HG03575 (cell line): ENCODE data around the gene B4GALT1.

ENCODE experiments used
- ATAC-seq: cut with Tn5 transposase; IDR thresholded peaks from one replicate; pipeline ENCODE4 v1.9.1; 2021; ENCODE audit not compliant: unreplicated experiment, insufficient number of reproducible peaks, low FRiP score; ENCODE audit errors: extremely low read depth

B4GALT1 gene

DNA sequence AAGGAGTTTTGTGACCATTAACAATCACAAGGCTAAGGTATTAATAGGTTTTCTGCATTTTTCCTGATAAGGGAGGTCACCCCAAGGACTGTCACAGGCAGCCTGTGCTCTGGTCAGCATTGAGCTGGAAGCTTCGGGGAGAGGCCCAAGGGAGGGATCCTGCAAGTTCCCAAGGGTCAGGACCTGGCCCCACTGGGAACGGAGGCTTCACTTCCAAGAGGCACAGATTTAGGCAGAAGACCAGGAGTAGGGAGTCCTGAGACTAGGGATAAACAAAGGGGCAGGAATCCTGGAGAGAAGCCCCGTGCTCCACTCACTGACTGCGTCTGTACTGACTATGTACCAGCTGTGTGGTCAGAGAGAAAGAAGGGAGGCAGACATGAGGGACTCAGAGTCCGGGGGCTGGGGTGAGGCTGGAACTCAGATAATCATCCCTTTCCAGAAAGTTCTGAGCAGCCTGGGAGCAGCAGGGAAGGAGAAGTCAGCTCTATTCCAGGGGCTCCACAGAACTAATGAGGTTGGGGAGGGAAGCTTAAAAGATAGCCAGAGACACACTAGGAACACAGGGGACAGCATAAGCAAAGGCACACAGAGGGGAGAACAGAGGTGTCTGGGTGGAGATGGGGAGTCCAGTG is 37.8 kb downstream of the B4GALT1 start:
- ATAC-seq = no peak

DNA sequence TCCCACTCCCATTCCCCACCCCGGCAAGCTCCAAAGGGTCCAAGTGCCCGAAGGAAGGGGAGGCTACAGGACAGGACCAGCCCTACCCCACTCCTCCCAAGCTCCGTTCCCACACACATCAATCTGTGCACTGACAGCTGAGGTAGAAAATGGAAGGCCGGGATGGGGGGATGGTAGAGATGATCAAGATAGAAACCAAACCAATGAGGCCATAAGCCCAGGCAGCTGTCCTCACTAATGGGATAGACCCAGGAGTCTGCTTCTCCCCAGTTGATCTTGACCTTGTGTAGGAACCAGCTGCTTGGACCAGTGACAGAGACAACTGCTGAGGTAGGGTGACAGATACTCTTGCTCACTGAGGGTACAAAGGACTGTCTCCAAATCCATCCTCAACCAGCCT is 38.6 kb downstream of the B4GALT1 start:
- ATAC-seq = no peak

GRCh38 chr9:33127881-33128280 is 39.3 kb downstream of the B4GALT1 start:
- no peak for ATAC-seq

- no peak for ATAC-seq
Measured at GRCh38 chr9:33125871-33126823, 41.0 kb downstream of the B4GALT1 start.

- ATAC-seq = no peak
Measured at GRCh38 chr9:33125461-33125860, 41.7 kb downstream of the B4GALT1 start.

- ATAC-seq = peak; percentile 70
Measured at GRCh38 chr9:33124751-33125381, 42.3 kb downstream of the B4GALT1 start.

GRCh38 chr9:33124046-33124445 is 43.1 kb downstream of the B4GALT1 start:
- ATAC-seq = no peak

DNA sequence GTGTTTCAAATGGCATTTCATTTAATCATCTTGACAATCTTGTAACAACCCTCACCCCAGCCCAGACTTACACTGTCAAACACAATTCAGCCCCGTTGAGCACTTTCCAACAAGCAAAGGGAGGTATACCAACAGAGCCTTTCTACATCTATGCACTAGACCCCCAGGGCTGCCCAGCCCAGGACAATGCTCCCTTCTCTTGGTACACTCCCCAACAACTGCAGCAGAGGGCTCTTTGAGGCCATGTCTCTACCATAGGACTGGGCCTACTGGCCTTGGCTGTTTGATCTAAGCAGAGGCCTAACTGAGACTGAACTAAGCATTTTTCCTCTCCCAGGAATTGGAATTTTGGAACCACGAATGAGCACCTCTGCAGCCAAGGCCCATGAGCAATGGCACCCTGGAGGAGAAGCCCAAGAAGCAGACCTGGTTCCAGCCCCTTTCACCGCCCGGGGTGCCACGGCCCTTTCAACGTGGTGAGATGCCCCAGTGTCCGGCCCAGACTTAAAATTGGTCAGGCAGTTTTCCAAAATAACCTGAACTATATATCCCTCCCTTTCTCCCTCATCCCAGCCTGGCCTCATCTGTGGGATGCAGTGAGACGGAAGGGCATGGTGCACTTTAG is 43.6 kb downstream of the B4GALT1 start:
- no peak for ATAC-seq

DNA sequence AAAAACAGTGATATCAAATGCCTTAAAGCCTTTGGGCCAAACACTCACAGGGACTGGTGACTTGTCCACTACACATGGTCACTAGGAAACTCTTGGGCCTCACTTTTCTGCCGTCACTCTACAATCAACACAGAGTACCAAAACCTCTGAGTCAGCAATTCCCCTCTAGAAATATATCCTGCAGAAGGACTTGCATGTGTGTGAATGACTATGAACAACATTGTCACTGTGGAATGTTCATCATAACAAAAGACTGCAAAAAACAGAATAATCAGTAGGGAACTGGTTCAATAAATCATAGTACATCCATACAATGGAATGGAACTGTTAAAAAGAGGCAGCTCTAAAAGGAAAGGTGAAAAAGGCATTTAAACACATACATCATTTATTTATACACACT is 46.5 kb downstream of the B4GALT1 start:
- no peak for ATAC-seq

DNA sequence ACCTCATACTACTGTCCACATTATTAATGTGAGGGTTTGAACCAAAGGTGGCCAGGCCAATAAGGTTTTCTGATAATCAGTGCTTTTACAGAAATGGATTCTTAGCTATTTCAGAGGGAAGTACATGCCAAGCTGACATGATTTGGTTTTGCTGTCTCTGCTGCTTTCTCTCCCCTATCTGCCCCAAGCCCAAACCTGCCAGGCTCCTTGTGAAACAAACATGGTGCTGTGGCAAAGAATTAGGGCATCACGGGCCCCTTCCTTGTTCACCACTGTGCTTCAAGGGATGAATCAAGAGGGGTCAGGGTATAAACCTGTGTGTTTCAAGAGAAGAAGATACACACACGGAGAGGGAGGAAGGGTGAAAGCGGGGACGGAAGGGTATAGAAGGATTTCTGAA is 49.3 kb downstream of the B4GALT1 start:
- no peak for ATAC-seq

- no peak for ATAC-seq
Measured at GRCh38 chr9:33117306-33117705, 49.8 kb downstream of the B4GALT1 start.

DNA sequence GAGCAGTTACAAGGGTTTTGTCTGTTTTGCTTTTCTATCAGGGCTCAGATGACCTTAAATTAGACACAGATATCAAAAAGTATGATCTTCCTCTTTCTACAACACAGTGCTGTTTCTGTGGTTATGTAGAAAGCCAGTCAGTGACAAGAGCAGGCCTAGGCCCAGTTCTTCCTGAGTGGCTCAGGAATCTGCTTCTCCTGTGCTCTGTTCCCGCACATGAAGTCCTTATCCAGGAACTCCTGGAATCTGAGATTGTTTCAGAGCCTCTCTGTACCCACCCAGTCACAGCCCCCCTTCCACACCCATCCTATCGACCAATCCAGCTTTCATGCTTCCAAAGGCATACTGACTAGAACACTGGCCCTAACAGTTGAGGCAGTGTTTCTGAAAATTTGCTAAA is 50.3 kb downstream of the B4GALT1 start:
- ATAC-seq = no peak

DNA sequence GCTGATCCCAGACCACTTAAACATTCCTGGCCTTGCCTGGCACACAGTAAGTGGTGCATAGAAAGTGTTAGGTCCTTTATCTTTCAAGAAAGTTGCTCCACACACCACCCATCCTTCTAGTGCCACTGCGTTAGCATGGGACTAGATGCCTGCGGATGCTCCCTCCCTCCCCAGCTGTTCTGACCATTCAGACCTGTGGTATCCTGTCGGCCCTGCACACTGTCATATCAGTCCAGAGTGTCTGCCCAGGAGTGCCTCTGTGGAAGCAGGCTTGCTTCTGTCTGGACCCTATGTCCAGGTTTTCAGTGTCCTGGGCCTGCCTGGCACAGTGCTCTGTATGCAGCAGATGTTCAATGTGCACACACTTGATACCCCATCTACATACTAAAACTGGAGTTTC is 52.4 kb downstream of the B4GALT1 start:
- ATAC-seq = no peak

DNA sequence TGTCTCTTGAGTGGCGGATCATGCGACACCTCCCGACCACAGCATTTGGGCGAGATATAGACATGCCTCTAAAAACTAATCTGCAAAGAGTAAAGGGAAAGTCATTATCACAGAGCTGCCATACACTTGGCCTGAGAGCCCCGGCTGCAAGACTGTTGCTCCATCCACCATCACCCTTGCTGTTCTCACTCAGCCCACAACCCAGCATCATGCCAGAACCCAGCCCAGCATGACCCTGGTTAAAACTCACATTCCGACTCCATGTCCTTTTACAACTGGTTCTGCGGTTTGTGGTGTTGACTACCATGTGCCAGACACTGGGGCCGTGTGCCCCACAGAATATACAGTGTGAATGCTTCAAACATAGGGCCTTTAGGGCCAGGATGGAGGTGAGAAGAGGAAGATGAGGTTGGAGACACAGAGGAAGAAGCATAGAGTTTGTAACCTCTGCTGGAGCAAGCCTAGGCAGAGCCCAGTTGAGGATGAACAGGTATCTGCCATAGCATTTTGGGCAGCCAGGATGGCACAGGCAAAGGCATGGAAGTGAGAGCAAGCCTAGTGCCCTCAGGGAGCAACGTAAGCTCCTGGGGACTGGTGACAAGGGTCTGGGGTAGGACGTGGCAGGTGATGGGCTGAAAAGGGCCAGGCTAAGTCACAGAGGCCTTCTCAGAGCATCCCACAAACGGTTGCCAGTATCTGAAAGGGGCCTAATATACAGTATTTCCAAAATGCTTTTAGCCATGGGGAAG is 53.2 kb downstream of the B4GALT1 start:
- no peak for ATAC-seq

DNA sequence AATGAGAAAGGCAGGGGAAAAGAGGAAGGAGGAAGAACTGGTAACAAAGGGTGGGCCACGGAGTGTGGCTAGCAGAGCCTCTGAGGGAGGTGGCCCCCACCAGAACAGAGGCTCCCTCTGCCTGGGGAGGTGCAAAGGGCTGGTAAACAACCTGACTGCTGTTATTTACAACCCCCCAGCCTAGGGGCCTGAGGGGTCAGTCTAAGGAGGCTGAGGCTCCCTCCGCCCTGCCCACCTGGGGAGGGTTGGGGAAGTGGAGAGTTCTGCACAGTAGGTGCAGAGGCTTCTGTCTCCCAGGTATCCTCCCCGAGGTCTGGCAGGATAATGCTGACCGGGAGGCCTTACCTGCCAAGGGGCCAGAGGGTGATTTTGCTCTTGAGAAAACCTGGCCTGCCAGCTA is 55.0 kb downstream of the B4GALT1 start:
- no peak for ATAC-seq

- no peak for ATAC-seq
Measured at GRCh38 chr9:33111631-33112030, 55.5 kb downstream of the B4GALT1 start.

- ATAC-seq = no peak
Measured at GRCh38 chr9:33110686-33111085, 56.5 kb downstream of the B4GALT1 start.

GRCh38 chr9:33109850-33110595 is 57.1 kb downstream of the B4GALT1 start:
- no peak for ATAC-seq
